Fibroblast of upper back skin (primary cell): ENCODE measurements around the gene HS3ST4.

ENCODE experiments used
- DNase-seq: peaks from one replicate; pipeline ENCODE4 v3.0.0-alpha.2; 2013

The HS3ST4 gene

DNA sequence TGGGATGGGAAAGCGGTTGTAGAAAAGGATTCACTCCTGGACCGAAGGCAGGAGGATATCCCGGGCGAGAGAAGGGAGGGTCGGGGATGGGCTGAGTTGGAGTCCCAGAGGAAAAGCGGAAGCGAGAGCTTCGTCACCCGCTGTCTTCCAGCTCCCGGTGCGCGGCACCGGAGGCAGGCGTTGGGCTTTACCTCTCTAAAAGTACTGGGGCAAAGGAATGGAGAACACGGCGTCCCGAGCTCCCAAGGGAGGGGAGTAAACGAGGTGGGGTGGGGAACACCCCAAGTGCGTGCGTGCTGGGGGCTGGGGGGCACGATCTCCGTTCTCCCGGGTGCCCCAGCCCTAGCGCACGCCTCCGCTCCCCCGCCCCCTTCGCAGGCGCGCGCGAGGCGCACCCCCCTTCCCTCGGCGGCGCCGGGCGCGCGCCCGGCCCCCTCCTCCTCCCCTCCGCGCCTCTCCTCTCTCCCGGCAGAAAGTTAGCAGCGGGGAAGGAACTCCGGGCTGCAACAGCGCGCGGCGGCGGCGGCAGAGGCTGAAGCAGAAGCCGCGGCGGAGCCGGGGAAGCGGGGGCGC is at the start of gene HS3ST4:
Gene HS3ST4 (plus strand): TSS at position 441 of the 573 bp plus-strand sequence.
- DNase-seq, result no peak

DNA sequence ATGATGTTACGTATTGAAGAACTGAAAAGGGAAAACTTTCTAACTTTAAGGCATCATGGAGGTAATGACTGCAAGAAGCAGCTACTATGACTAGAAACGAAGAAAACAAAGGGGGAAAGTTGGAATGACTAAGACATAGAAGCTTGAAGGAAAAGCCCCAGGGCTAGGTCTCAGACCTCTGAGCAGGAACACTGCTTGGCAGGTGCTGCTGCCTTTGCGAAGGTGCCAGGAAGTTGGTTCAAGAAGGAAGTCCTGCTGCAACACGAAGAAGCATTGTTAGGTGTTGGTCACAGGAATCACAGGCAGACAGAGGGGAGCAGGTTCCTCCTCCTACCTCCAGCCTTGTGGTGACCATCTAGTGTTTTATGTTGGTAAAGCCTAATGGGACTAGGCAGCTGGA is 48.1 kb upstream of the HS3ST4 start:
- no peak for DNase-seq

DNA sequence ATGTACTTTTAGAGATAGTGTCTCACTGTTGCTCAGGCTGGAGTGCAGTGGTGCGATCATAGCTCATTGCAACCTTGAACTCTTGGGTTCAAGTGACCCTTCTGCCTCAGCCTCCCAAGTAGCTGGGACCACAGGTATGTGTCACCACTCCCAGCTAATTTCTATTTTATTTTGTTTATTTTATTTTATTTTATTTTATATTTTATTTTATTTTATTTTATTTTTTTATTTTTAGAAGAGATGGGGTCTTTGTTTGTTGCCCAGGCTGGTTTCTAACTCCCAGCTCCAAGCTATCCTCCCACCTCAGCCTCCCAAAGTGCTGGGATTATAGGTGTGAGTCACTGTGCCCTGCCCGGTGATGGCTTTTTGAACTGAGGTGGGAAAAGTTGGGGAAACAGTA is 35.1 kb upstream of the HS3ST4 start:
- DNase-seq, result no peak

DNA sequence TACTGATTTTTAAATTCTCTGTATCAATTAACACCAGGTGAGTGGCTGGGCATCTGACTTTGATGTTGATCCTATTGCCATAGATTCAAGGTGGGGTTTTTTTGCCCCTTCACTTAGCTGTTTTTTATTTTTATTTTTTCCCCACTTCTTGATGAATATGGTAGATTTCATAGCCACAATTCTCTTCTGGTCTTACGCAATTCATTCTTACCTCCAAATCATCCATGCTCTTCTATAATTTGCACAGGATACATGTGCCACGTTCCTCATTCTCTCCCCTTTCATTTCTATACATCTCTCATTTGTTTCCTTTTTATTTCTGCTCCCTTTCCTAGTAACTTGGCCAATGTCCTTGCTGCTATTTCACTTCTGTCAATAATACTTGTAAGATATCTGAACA is 14.9 kb upstream of the HS3ST4 start:
- no peak for DNase-seq

DNA sequence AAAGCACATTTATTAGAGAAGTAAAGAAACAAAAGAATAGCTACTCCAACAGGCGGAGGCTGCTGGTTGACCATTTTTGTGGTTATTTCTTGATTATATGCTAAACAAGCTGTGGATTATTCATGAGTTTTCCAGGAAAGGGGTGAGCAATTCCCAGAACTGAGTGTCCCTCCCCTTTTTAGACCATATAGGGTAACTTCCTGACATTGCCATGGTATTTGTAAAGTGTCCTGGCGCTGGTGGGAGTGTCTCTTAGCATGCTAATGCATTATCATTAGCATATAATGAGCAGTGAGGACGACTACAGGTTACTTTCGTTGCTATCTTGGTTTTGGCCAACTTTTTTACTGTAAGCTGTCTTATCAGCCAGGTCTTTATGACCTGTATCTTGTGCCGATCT is 12.2 kb upstream of the HS3ST4 start:
- DNase-seq, result no peak

DNA sequence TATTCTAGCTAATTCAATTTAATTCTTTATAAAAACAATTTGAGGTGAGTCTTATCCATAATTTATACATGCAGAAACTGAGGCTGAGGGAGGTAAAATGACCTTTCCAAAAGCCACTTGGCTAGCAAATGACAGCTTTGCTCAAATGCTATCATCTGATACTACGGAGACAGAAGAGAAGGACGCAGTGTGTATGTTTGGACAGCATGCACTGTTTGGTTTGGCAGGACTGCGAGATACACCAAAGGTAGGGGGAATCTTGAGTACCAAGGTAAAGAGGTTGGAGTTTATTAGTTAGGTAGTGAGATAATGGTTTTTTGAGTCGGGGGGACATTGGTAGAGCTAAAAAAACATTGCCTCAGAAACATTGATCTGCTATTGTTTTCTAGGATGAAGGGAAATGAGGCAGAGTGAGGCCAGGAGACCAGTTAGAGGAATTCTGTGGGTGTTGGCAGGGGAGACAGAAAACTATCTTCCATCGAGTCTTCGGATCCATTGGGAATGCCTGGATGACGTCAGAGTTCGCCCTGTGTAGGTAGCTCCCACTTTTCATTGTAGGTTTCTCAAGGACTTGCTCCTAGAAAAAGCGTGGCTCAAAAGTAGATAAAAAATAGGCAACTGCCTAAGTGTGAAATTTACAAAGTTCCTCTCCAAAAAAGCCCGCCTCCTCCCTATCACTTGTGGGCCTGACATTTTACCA is 2.5 kb upstream of the HS3ST4 start:
- no peak for DNase-seq

DNA sequence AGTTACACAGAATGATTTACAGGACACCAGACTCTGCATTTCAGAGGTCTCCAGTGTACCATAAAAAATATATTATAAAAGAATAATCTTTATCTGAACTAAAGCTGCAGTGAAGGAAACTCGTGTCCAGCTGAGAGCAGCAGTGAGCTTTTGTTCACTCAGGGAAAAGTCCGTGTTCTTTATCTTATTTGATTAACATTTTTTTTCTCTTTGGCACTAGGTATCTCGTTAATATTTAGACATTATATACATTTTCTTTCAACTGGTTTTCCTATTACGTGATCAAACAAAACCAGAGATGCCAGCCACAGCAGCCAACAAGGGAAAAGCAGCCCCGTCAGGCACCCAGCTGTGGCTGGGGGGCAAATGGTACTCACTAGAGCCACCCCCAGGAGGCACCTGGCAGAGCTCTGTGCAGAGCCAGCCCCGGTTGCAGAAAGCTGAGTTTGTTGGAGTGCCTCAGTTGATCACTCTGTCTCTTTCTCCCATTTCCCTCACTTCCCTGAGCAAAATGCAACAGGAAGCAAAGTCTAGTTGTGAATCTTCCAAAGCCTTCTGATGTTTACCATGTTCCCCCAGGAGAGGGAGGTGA is 1.1 kb upstream of the HS3ST4 start:
- DNase-seq, result no peak

DNA sequence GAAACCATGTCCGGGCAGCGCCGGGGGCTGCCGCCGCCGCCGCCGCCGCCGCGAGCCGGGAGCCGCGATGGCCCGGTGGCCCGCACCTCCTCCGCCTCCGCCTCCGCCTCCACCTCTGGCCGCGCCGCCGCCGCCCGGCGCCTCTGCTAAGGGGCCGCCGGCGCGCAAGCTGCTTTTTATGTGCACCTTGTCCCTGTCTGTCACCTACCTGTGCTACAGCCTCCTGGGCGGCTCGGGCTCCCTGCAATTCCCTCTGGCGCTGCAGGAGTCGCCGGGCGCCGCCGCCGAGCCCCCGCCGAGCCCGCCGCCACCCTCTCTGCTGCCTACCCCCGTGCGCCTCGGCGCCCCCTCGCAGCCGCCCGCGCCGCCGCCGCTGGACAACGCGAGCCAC is 587 bp downstream of the HS3ST4 start:
- DNase-seq, result no peak

DNA sequence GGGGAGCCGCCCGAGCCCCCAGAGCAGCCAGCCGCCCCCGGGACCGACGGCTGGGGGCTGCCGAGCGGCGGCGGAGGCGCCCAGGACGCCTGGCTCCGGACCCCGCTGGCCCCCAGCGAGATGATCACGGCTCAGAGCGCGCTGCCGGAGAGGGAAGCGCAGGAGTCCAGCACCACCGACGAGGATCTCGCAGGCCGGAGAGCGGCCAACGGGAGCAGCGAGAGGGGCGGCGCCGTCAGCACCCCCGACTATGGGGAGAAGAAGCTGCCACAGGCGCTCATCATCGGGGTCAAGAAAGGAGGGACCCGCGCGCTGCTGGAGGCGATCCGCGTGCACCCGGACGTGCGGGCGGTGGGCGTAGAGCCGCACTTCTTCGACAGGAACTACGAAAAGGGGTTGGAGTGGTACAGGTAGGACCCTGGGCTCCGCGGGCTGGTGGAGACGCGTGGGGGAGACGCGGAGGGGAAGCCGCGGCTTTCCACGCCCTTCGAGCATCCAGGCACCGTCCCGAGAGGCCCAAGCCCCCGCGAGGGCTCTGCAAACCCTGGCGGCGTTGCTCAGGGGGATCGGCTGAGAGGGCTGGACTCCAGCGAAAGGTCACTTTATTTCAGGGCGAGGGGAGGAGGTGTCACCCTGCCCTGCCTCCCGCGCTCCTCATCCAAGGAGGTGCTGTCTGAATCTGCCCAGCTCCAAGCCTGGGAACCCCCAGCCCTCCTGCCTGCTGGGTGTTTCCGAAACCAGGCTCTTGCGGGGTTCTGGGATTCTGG is 1.2 kb downstream of the HS3ST4 start:
- no peak for DNase-seq

DNA sequence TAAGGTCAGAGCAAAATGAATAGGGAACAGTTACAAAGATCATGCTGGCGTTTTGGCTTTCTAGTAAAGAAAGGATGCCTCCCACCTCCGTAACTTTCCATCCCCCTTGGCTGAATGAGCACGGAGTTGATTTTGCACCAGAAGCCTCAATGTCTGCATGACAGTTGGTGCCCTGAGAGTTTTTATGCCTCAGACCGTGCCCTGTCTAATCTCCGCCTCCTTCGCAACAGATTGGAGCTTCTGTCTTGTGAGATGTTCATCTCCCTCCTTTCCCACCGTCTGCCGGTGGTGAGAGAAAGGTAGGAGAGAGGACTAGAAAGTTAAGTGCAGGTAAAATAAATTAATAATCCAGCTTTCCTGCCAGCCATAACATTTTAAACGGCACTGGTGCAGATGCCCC is 1.9 kb downstream of the HS3ST4 start:
- no peak for DNase-seq

DNA sequence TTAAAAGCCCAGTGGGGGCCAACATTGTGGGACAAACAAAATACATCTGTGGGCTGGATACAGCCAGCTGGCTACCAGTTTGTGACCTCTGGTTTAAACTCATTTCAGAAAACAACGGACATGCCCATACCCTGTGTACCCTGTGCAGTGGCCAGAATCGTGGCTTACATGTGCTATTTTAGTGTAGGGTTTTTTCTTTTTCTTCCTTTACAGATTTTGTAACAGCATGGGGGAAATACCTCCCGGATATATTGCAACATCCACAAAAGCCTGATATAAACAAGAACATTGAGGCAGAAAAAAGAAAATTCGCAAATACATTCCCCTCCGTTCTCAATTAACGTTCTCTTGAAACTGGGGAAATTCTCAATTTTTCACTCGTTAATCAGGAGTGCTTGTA is 7.3 kb downstream of the HS3ST4 start:
- no peak for DNase-seq

DNA sequence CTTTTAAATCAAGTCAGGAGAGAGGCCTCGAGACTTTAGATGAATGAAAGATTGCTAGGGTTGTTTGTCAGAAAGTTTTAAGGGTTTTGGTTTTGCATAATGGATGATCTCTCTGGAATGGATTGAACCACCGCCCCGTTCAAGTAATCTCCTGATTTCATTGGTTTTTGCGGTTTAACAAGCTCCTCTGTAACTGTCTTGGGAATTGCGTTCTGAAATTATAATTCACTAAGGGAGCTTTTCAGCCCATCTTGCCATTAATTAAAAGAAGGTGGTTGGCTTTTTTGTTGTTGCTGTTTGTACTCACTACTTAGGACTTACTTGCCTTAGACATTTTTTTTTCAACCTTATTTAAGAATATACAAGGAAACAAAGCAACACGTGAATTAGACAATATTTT is 8.8 kb downstream of the HS3ST4 start:
- DNase-seq, result no peak

DNA sequence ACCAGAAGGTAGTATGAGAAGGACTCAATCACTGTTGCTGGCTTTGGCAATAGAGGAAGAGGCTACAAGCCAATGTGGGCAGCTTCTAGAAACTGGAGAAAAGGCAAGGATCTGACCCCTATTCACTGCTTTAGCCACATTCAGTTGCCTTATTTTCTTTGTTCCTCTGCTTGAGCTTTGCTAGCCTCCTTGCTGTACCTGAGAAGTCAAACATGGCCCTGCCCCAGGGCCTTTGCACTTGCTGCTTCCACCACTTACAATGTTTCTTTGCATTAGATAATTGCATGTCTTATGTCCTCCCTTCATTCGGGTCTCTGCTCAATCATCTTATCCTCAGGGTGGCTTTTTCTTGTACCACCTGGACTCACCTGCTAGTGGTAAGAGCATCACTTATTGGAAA is 15.8 kb downstream of the HS3ST4 start:
- DNase-seq, result no peak

DNA sequence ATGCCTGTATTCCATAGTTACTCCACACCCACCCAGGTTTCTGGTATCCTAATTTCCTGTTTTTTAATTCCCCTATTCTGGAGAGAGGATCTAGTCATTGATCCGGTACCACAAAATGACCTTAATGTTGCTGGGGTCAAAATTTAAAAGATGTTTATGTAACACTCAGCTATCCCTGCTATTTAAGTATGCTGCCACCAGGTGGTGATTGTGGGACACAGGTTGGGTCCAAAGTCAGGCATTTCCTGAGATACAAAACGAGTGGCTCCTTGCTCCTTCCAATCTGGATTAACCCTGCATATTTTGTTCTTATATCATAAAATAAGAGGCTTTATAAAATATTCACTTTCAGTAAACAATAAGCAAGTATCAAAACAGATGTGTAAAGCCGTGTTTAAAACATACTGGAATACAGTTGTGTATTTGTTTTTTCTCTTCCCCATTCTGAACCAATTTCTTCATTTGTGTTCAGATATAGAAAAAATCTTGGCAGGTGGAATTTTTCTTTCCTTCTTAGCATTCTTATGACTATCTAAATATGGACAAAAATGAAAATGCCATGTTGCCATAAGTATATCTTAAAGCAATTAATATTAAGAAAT is 16.3 kb downstream of the HS3ST4 start:
- no peak for DNase-seq

DNA sequence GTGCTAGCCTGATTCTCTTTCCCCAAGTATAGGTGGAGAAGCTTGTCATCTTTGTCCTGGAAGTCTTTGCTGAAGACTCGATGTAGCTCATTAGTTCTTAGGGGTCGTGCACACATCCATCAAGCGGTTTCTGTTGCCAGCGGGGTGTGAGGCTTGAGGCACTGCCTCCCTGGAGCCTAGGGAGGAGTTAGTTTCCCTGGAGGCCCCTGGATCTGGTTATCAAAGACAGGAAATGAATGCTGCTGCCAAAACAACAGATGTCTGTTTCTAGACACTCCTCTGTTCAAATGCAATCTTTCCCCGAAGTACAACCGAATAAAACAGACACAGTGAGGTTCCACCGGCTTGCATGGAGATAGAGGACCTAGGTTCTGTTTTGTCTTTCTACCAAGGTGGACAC is 17.5 kb downstream of the HS3ST4 start:
- DNase-seq, result no peak

DNA sequence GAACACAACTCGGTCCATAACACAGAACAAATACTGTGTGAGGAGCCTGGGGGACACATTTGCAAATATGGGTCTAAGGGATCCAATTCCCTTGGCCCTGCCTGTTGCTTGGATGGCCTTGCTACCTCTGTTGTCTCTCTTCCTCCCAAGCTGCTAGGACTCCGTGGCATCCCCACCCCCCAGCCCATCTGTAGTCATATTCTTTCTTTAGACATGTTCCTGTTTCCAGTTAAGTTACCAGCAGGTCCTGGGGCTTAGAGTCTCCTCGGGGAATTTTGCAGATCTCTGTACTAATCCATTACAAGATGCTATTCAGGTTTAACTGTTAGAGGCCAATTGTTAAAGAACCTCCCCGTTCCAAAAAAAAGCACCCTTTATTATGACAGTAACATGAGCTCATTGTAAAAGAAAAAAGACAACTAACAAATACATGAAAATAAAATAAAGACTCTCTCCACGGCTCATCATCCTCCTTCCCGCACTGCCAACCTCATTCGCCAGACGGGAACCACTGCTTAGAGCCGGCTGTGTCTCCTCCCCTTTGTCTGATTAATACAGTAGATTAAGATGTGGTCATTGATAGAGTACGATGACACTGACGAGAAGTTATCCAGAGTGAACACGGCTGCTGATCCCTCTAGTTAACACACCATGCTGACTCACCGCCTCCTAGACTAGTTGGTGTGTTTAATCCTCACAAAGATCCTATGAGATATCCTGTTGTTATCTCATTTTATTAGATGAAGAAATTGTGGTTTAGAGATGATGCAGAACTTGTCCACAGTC is 22.2 kb downstream of the HS3ST4 start:
- no peak for DNase-seq

DNA sequence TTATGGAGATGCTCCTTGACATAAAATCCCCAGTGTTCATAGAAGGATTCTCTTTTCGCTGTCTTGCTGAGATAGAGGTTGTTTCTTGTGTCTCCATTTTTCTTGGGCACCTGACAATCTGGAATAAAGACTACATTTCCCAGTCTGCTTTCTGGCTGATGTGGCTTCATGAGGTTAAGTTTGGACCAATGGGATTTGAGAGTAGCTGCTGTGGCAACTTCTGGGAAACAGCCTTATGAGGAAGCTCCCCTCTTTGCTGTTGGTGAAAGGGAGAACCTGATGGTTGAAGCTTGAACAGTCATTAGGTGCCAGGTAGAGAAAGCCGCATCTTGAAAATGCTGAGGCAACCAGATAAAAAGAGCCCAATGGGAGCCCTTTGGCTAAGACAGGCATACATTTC is 24.4 kb downstream of the HS3ST4 start:
- DNase-seq, result no peak

DNA sequence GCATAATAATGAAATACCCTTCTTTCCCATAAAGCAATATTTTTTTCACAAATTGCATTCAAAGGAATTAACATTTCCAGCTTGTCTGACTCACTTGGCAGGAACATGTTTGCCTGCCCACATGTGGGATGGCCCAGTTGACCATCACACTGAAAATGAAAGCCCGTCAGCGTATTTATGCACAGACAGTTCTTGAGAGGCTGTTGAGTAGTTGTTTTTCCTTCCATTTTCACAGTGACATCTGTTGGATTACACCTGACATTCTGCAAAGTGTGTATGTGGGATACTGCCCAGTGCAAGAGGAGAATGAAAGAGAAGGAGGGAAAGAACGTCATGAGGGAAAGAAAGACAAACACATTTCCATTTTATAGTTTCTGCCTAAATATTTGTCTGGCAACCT is 29.7 kb downstream of the HS3ST4 start:
- no peak for DNase-seq

DNA sequence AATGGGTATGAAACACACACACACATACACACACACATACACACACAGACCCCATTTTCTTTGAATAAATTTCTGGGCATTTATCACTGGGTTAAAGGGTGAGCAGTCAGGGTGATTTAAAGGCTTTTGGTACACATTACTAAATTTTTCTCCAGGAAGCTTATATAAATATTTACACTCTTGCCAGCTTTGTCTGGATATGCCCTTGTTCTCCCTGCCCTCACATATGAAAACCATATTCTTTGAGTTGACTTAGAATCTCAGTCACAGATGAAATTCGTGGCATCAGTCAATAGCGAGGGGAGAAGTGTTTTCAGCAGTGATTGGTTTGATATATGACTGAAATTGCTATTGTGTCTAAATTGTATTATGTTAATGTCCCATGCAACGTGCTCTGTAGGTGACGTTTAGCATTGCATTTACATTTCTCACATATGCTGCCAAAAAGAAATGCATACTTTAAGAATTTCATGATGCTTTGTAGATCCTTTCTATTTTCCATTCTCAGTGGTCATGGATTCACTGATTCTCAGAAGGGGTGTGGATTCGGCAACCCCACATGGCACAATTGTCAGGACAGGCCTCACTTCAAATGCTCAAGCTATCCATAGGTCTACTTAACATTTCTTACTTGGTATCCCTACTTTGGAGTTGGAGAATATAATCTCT is 34.8 kb downstream of the HS3ST4 start:
- DNase-seq, result no peak

DNA sequence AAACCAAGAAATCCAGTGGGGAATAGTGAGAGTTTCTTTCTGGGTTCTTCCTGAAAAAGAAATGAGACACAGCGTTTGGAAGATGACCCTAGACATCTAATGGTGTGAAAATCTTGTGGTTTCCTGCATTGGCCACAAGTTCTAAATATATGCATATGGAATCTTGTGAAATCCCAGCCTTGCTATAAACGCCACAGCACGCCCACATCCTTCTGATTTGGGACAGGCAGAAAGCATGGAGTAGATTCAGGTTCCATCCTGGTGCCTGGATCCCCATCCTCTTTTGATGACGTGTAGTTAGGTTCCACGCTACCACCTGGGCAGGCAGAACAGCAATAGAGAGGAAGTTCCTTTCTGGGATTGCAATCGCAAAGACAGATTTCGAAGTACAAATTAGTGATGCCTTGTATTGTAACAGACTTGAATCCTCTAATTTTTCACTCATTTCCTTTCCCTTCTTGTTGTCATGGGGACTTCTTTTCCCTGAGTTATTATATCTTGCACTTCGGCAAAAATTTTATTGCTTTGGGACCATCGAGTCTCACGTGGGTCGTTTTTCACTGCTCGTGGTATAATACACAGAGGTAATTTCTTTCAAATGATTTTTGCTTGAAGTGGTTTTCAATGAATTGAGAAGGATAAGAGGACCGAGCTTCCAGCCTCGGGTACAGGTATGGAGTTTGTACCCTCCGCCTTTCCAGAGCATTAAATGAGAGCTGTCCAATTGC is 37.6 kb downstream of the HS3ST4 start:
- DNase-seq, result no peak

DNA sequence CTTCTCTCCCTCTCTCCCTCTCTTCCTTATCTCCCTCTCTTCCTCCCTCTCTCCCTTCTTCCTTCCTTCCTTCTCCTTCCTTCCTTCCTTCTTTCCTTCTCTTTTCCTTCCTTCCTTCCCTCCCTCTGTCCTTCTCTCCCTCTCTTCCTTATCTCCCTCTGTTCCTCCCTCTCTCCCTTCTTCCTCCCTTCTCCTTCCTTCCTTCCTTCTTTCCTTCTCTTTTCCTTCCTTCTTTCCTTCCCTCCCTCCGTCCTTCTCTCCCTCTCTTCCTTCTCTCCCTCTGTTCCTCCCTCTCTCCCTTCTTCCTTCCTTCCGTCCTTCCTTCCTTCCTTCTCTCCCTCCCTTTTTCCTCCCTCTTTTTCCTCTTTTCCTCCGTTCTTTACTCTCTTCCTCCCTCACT is 38.6 kb downstream of the HS3ST4 start:
- DNase-seq, result no peak
